ENCODE data around the gene SIX5.
"Not testable (repeated sequence)": the region's sequence is repeated elsewhere in the genome, so short reads cannot be mapped to it uniquely, and the experiment has no call there.

Gene SIX5

DNA sequence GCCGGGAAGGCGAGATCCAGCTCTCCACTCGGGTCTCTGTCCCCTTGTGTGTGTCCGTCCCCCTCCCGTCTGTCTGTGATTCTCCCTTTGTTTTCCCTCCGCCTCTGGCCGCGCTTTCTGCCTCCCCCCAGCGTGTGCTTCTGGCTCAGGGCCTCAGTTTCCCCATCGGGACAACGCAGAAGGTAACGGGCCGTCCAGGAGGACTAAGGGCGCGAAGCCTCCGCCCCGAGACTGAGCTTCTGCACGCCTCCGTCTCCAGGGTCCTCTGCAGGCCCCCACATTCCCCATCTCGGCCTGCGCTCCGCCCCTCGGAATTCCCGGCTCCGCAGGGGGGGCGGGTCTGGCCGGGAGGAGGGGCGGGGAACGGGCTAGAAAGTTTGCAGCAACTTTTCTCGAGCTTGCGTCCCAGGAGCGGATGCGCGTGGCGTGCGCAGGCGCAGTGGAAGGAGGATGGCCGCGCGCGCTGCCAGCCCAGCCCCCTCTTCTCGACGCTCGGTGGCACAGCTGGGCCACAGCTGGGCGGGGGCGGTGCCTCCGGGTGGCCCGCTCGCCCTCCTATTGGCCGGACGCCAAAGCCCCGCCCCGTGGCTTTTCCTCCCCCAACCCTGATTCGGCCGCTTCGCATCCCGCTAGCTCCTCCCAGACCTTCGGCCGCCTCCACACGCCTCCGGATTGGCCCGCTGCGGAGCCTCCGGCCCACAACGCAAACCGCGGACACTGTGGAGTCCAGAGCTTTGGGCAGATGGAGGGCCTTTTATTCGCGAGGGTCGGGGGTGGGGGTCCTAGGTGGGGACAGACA lies at the start of gene SIX5:
Gene SIX5, minus strand, starts transcription at position 269 of the 799 bp plus-strand sequence. CDS start 408 bp downstream, outside the sequence.
- peak; percentile 81 to 94 (median 90) for DNase-seq (ENCODE audit: low read depth in 2 of 3, low spot score in 2 of 3)

GRCh38 chr19:45817725-45818301 lies 48.8 kb upstream of the SIX5 start:
- DNase-seq (ENCODE audit: low read depth in 2 of 3, low spot score in 2 of 3), result no peak

GRCh38 chr19:45817010-45817724 lies 48.1 kb upstream of the SIX5 start:
- peak; percentile 80 to 99 (median 95) for DNase-seq (ENCODE audit: low read depth in 2 of 3, low spot score in 2 of 3)

DNA sequence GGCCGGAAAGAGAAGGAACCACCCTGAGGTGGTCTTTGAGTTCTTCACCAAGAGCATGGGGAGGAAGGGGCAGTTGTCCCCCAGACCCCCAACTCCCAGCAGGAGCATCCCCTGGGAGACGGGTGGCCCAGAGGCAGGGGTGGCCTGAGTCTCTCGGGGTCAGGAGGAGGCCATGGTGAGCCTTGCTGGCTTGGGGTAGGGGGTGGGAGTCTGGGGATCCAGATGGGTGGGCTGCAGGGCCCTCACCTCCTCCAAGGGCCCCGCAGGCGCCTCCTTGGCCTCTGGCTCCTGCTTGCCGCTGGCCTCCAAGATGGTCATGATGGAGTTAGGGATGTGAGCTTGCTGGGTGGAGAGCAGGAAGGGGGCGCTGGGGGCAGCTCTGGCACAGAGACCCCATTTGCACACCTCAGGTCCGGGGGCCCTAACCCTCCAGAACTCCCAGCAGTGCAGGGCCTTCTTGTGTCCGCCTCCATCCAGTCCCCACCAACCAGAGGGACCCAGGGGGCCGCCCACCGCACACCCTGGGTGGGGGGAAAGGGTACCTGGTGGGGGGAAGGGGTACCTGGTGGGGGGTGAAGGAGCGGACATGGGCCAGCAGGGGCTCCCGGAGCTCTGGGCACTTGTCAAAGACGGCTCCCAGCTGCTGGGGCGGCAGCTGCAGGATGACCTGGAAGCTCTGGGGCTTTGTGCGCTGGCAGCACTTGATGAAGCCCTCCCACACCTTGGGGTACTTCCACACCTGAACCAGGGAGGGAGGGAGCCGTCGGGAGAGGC lies 47.4 kb upstream of the SIX5 start:
- no peak for DNase-seq (ENCODE audit: low read depth in 2 of 3, low spot score in 2 of 3)

- DNase-seq (ENCODE audit: low read depth in 2 of 3, low spot score in 2 of 3), result no peak
Observed at GRCh38 chr19:45815481-45816216, 46.6 kb upstream of the SIX5 start.

GRCh38 chr19:45814851-45815480 lies 45.9 kb upstream of the SIX5 start, which contains the start of gene RSPH6A:
Gene RSPH6A, minus strand, starts transcription at chr19:45815308. Its CDS starts 132 bp downstream, at chr19:45815176.
- no peak for DNase-seq (ENCODE audit: low read depth in 2 of 3, low spot score in 2 of 3)

DNA sequence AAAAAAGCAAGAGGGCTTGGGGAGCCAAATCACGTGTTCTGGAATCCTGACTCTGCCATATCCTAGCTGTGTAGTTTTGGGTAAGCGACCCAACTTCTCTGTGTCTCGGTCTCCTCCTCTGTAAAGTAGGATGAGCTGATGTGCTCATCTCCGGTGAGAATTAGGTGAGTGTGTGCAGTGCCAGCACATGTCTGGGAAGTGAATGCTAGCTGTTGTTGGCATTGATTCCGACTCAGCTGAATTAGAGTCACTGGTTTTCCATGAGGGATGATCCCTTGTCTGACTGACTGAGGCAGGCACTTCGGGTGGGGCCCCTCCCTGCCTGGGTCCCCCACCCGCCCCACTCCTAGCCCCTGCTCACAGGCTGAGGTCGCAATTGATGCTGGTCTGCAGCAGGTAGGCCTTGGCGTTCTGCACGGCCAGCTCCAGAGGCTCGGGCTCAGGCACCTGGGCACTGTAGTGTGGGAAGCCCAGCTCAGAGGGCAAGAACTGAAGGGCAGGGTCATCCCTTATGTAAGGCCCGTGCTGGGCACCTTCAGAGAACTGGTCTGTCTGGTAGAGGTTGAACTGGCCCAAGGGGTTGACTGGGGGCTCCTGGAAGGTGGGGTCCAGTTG lies 45.2 kb upstream of the SIX5 start:
- no peak for DNase-seq (ENCODE audit: low read depth in 2 of 3, low spot score in 2 of 3)

GRCh38 chr19:45812297-45812696 lies 43.2 kb upstream of the SIX5 start:
- DNase-seq (ENCODE audit: low read depth in 2 of 3, low spot score in 2 of 3), result no peak

DNA sequence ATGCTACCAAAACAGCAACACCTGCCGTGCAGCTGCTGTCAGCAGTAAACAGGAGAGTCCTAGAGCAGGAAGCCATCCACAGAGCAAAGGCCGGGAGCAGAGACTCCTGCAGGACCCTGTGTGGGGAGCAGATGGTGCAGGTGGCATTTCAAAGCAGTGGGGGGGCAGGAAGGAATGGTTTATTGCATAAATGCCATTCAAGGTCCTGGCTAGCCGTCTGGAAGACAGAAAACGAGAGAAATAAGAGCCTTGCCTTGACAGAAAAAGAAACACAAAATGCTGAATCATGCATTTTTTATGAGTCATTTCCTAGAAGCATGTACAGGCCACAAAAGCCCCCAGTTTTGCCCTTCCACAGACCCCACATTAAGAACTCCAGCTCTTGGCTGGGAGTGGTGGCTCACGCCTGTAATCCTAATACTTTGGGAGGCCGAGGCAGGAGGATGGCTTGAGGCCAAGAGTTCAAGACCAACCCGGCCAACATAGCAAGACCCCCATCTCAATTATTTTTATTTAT lies 40.6 kb upstream of the SIX5 start:
- no peak for DNase-seq (ENCODE audit: low read depth in 2 of 3, low spot score in 2 of 3)

- DNase-seq (ENCODE audit: low read depth in 2 of 3, low spot score in 2 of 3), result no peak
Observed at GRCh38 chr19:45805719-45806118, 36.7 kb upstream of the SIX5 start.

- DNase-seq (ENCODE audit: low read depth in 2 of 3, low spot score in 2 of 3), result no peak
Observed at GRCh38 chr19:45804959-45805230, 35.8 kb upstream of the SIX5 start.

- DNase-seq (ENCODE audit: low read depth in 2 of 3, low spot score in 2 of 3), result no peak
Observed at GRCh38 chr19:45804140-45804958, 35.3 kb upstream of the SIX5 start.

- no peak for DNase-seq (ENCODE audit: low read depth in 2 of 3, low spot score in 2 of 3)
Observed at GRCh38 chr19:45801603-45802175, 32.6 kb upstream of the SIX5 start.

GRCh38 chr19:45800070-45800553 lies 31.1 kb upstream of the SIX5 start:
- DNase-seq (ENCODE audit: low read depth in 2 of 3, low spot score in 2 of 3), result no peak

- not testable (repeated sequence) for DNase-seq (ENCODE audit: low read depth in 2 of 3, low spot score in 2 of 3)
Observed at GRCh38 chr19:45799541-45799940, 30.5 kb upstream of the SIX5 start.

- DNase-seq (ENCODE audit: low read depth in 2 of 3, low spot score in 2 of 3), result no peak
Observed at GRCh38 chr19:45798995-45799517, 30.0 kb upstream of the SIX5 start.

GRCh38 chr19:45794627-45795026 lies 25.6 kb upstream of the SIX5 start:
- DNase-seq (ENCODE audit: low read depth in 2 of 3, low spot score in 2 of 3), result no peak

GRCh38 chr19:45793876-45794275 lies 24.8 kb upstream of the SIX5 start:
- no peak for DNase-seq (ENCODE audit: low read depth in 2 of 3, low spot score in 2 of 3)
